ENCODE measurements around the gene GJE1. TPM values are rescaled to one million over a fixed set of nuclear protein-coding genes. Genes with fewer than 3 reads are reported as not detected.
"Not testable (repeated sequence)": the region's sequence is repeated elsewhere in the genome, so short reads cannot be mapped to it uniquely, and the experiment has no call there.

The GJE1 gene
- polyA plus RNA-seq, 3 donors: not detected

DNA sequence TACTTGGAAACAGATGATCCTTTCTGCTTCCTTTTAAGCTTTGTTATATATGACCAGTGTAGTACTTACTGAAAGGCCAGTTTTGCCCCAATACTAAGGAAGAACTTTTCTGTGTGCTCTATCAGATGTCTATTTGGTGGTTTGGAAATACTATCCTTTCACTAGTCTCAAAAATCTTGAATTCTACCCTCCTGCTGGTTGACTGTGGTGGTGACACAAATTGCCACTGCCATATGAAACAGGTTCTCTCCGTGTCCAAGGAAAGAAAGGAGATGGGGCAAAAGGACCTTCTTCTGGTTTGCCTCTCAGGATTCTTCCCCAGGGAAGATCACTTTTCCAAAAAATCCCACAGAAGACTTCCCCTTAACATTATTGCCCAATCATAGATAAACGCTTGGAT, 6.2 kb downstream of the GJE1 start:
- Mint-ChIP-seq H3K36me3 (no peaks in the 10 kb centered on the region), H3K4me1 (no peaks in the 10 kb centered on the region), H3K27ac (no peak overlapping the region), H3K27me3 (ENCODE audit: low read depth in 3 of 3) (peaks cover 0 to 3% (median 2%) of the 10 kb centered on the region in 3 donors), H3K9me3 (peaks cover 0 to 2% (median 0%) of the 10 kb centered on the region in 7 donors), H3K4me3 (no peak overlapping the region)
- intact Hi-C loops (cut with micrococcal nuclease): no loop called here
- Histone ChIP-seq H3K4me1 (ENCODE audit: control insufficient read depth in 1 of 2, insufficient read depth in 2 of 2, low read length in 2 of 2) (no peaks in the 10 kb centered on the region), H4K20me1 (ENCODE audit: insufficient read depth, low read length) (no peaks in the 10 kb centered on the region), H3K9ac (ENCODE audit: insufficient read depth, low read length, poor library complexity, severe bottlenecking) (no peak overlapping the region), H3K27me3 (ENCODE audit: control insufficient read depth in 2 of 2, insufficient read depth in 2 of 2, low read length in 2 of 2) (no peaks in the 10 kb centered on the region), H3K27ac (ENCODE audit: low read depth in 1 of 2, low read length in 2 of 2) (no peak overlapping the region), H3K4me3 (replicated peaks in 1 of 3; ENCODE audit: low read depth in 2 of 3, low read length in 3 of 3) (no peak overlapping the region), H3K4me2 (replicated peaks; ENCODE audit: extremely low read depth, low read length, poor library complexity, severe bottlenecking) (no peak overlapping the region), H3K36me3 (replicated peaks in 1 of 2; ENCODE audit: control insufficient read depth in 1 of 2, insufficient read depth in 2 of 2, low read length in 2 of 2) (no peaks in the 10 kb centered on the region), H2AFZ (ENCODE audit: insufficient read depth, low read depth, low read length, poor library complexity, severe bottlenecking) (no peak overlapping the region), H3K79me2 (ENCODE audit: insufficient read depth, low read length) (no peaks in the 10 kb centered on the region), H3K9me3 (replicated peaks in 1 of 2; ENCODE audit: control insufficient read depth in 1 of 2, insufficient read depth in 1 of 2, low read length in 2 of 2) (no peaks in the 10 kb centered on the region)
- TF ChIP-seq, protein P1, sequence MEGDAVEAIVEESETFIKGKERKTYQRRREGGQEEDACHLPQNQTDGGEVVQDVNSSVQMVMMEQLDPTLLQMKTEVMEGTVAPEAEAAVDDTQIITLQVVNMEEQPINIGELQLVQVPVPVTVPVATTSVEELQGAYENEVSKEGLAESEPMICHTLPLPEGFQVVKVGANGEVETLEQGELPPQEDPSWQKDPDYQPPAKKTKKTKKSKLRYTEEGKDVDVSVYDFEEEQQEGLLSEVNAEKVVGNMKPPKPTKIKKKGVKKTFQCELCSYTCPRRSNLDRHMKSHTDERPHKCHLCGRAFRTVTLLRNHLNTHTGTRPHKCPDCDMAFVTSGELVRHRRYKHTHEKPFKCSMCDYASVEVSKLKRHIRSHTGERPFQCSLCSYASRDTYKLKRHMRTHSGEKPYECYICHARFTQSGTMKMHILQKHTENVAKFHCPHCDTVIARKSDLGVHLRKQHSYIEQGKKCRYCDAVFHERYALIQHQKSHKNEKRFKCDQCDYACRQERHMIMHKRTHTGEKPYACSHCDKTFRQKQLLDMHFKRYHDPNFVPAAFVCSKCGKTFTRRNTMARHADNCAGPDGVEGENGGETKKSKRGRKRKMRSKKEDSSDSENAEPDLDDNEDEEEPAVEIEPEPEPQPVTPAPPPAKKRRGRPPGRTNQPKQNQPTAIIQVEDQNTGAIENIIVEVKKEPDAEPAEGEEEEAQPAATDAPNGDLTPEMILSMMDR (IDR thresholded peaks at IDR 0.05): no peak
- WGBS (ENCODE audit: insufficient coverage): no CpG with 5 or more reads among the region's 2 CpGs
- no peak for DNase-seq

DNA sequence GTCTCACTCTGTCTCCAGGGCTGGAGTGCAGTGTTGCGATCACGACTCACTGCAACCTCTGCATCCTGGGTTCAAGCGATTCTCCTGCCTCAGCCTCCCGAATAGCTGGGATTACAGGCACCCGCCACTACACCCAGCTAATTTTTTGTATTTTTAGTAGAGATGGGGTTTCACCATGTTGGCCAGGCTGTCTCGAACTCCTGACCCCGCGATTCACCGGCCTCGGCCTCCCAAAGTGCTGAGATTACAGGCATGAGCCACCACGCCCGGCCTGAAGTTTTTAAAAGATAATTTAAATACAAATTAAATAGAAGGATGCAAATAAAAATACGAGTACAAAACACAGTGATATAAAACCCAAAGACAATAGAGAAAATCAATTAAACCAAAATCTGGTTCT, 8.8 kb downstream of the GJE1 start:
- H3K9me3 Mint-ChIP-seq; H3K4me3 ChIP-seq (replicated peaks in 1 of 3; ENCODE audit: low read depth in 2 of 3, low read length in 3 of 3): not testable (repeated sequence)
- no CpG with 5 or more reads among the region's 13 CpGs for WGBS (ENCODE audit: insufficient coverage)

More for the DNA sequence above, 8.8 kb downstream of the GJE1 start:
- H2AFZ ChIP-seq (ENCODE audit: insufficient read depth, low read depth, low read length, poor library complexity, severe bottlenecking); H3K4me2 ChIP-seq (replicated peaks; ENCODE audit: extremely low read depth, low read length, poor library complexity, severe bottlenecking); H3K4me3 Mint-ChIP-seq; H3K27me3 Mint-ChIP-seq (ENCODE audit: low read depth in 3 of 3); H3K36me3 Mint-ChIP-seq; intact Hi-C loops (cut with micrococcal nuclease); H4K20me1 ChIP-seq (ENCODE audit: insufficient read depth, low read length); H3K4me1 ChIP-seq (ENCODE audit: control insufficient read depth in 1 of 2, insufficient read depth in 2 of 2, low read length in 2 of 2); H3K9ac ChIP-seq (ENCODE audit: insufficient read depth, low read length, poor library complexity, severe bottlenecking); H3K9me3 ChIP-seq (replicated peaks in 1 of 2; ENCODE audit: control insufficient read depth in 1 of 2, insufficient read depth in 1 of 2, low read length in 2 of 2); H3K4me1 Mint-ChIP-seq; H3K27me3 ChIP-seq (ENCODE audit: control insufficient read depth in 2 of 2, insufficient read depth in 2 of 2, low read length in 2 of 2); H3K27ac ChIP-seq (ENCODE audit: low read depth in 1 of 2, low read length in 2 of 2); H3K36me3 ChIP-seq (replicated peaks in 1 of 2; ENCODE audit: control insufficient read depth in 1 of 2, insufficient read depth in 2 of 2, low read length in 2 of 2); DNase-seq; H3K79me2 ChIP-seq (ENCODE audit: insufficient read depth, low read length); H3K27ac Mint-ChIP-seq: not testable (repeated sequence)
